ENCODE results near the gene LEUTX.

LEUTX gene

GRCh38 chr19:39737351-39737750, 41.3 kb upstream of the LEUTX start:
- ChIA-PET POLR2A (ENCODE audit: low non-redundant PET) (no interaction called here), CTCF (no interaction called here)
- DNase-seq (ENCODE audit: low spot score), result no peak
- no peak overlapping the region for H3K27ac ChIP-seq
- TF ChIP-seq CTCF (conservative IDR thresholded peaks at IDR 0.05; ENCODE audit: low read depth), result no peak

- no peak for TF ChIP-seq CTCF (conservative IDR thresholded peaks at IDR 0.05; ENCODE audit: low read depth)
- POLR2A ChIA-PET (ENCODE audit: low non-redundant PET), result no interaction called here
- CTCF ChIA-PET, result no interaction called here
- H3K27ac ChIP-seq, result no peak within 1 kb of the TSS
- DNase-seq (ENCODE audit: low spot score), result no peak
Observed at GRCh38 chr19:39737891-39738290, 40.8 kb upstream of the LEUTX start, which contains the start of gene CLC. Gene CLC (minus strand): TSS chr19:39738029. CDS start chr19:39737952, 77 bp downstream.

GRCh38 chr19:39738814-39739213, 39.8 kb upstream of the LEUTX start:
- DNase-seq (ENCODE audit: low spot score), result no peak
- ChIA-PET POLR2A (ENCODE audit: low non-redundant PET) (no interaction called here), CTCF (interaction anchor here (0.7 kb wide), 1 partner anchor 1162 kb away, joined by 3 read pairs; no protein-coding TSS in a partner anchor)
- no peak for TF ChIP-seq CTCF (conservative IDR thresholded peaks at IDR 0.05; ENCODE audit: low read depth)
- no peak overlapping the region for H3K27ac ChIP-seq

GRCh38 chr19:39740395-39740794, 38.3 kb upstream of the LEUTX start:
- CTCF ChIA-PET, result interaction anchor here (0.7 kb wide), 1 partner anchor 46 kb away, joined by 3 read pairs; no protein-coding TSS in a partner anchor
- no peak for TF ChIP-seq CTCF (conservative IDR thresholded peaks at IDR 0.05; ENCODE audit: low read depth)
- no peak for DNase-seq (ENCODE audit: low spot score)
- H3K27ac ChIP-seq, result no peak overlapping the region
- POLR2A ChIA-PET (ENCODE audit: low non-redundant PET), result no interaction called here

- no peak overlapping the region for H3K27ac ChIP-seq
- ChIA-PET POLR2A (ENCODE audit: low non-redundant PET) (no interaction called here), CTCF (no interaction called here)
- TF ChIP-seq CTCF (conservative IDR thresholded peaks at IDR 0.05; ENCODE audit: low read depth), result no peak
- no peak for DNase-seq (ENCODE audit: low spot score)
Observed at GRCh38 chr19:39745643-39746042, 33.0 kb upstream of the LEUTX start.

GRCh38 chr19:39746836-39747529, 31.7 kb upstream of the LEUTX start:
- CTCF ChIA-PET, result interaction anchor here (0.6 kb wide), 1 partner anchor 29 kb away, joined by 4 read pairs; no protein-coding TSS in a partner anchor
- DNase-seq (ENCODE audit: low spot score), result no peak
- POLR2A ChIA-PET (ENCODE audit: low non-redundant PET), result no interaction called here
- H3K27ac ChIP-seq, result no peak overlapping the region
- no peak for TF ChIP-seq CTCF (conservative IDR thresholded peaks at IDR 0.05; ENCODE audit: low read depth)

Measured in RWPE1 (cell line).